Loucy (cell line): ENCODE measurements around the gene DTX1.

Experiments used
- H2AFZ ChIP-seq: fragments of 200-600 bp; sonication (generic); 2 replicates; pipeline ENCODE4 v1.6.0; 2016; ENCODE audit warnings: antibody characterized with exemption, mild to moderate bottlenecking, low read length, moderate library complexity
- H3F3A ChIP-seq: fragments of 200-600 bp; 2 replicates; pipeline ENCODE4 v1.6.0; 2016; ENCODE audit warnings: antibody characterized with exemption, low read depth, mild to moderate bottlenecking
- H3K27me3 ChIP-seq: fragments of 200-600 bp; sonication (generic); 2 replicates; pipeline ENCODE4 v1.6.1; 2014; ENCODE audit warnings: low read length, mild to moderate bottlenecking; ENCODE audit not compliant: insufficient read depth, poor library complexity, severe bottlenecking
- H3K36me3 ChIP-seq: fragments of 200-600 bp; sonication (generic); 2 replicates; pipeline ENCODE4 v1.6.1; 2016; ENCODE audit warnings: low read length; ENCODE audit not compliant: insufficient read depth
- H3K4me1 ChIP-seq: fragments of 200-600 bp; sonication (generic); 2 replicates; pipeline ENCODE4 v1.5.1; 2014; ENCODE audit warnings: low read length, mild to moderate bottlenecking; ENCODE audit not compliant: insufficient read depth, poor library complexity, severe bottlenecking
- H3K4me2 ChIP-seq: fragments of 200-600 bp; sonication (generic); 2 replicates; pipeline ENCODE4 v1.6.0; 2014; ENCODE audit warnings: antibody characterized with exemption, low read length, low read depth, mild to moderate bottlenecking; ENCODE audit not compliant: poor library complexity, severe bottlenecking
- H3K4me3 ChIP-seq: fragments of 200-600 bp; sonication (generic); 2 replicates; pipeline ENCODE4 v1.5.1; 2014; ENCODE audit warnings: low read length, mild to moderate bottlenecking, mixed read lengths; ENCODE audit not compliant: poor library complexity, severe bottlenecking
- H3K79me2 ChIP-seq: fragments of 200-600 bp; sonication (generic); 2 replicates; pipeline ENCODE4 v1.6.1; 2014; ENCODE audit warnings: low read length; ENCODE audit not compliant: insufficient read depth
- H3K9ac ChIP-seq: fragments of 200-600 bp; sonication (generic); 2 replicates; pipeline ENCODE4 v1.6.0; 2014; ENCODE audit warnings: mild to moderate bottlenecking, low read depth, low read length, moderate library complexity; ENCODE audit not compliant: poor library complexity, severe bottlenecking
- H3K9me2 ChIP-seq: fragments of 200-600 bp; sonication (generic); replicated peaks from 2 replicates; pipeline ENCODE4 v1.6.1; 2016; ENCODE audit warnings: low read depth, low read length, mixed read lengths
- H3K9me3 ChIP-seq: fragments of 200-600 bp; sonication (generic); 2 replicates; pipeline ENCODE4 v1.6.1; 2014; ENCODE audit warnings: mild to moderate bottlenecking, antibody characterized with exemption, low read length, low read depth; ENCODE audit not compliant: insufficient read depth
- H4K20me1 ChIP-seq: fragments of 200-600 bp; sonication (generic); 2 replicates; pipeline ENCODE4 v1.6.0; 2014; ENCODE audit warnings: antibody characterized with exemption, low read length, mild to moderate bottlenecking; ENCODE audit not compliant: insufficient read depth, poor library complexity, severe bottlenecking
- CTCF ChIP-seq: fragments of 200-600 bp; sonication (generic); conservative IDR thresholded peaks from 2 replicates; pipeline ENCODE4 v1.5.1; 2014; ENCODE audit warnings: mild to moderate bottlenecking, antibody characterized with exemption, low read length
- EZH2phosphoT487 ChIP-seq: fragments of 200-600 bp; IDR thresholded peaks from 2 replicates; pipeline ENCODE4 v1.6.1; 2018; ENCODE audit warnings: antibody characterized with exemption, mild to moderate bottlenecking, moderate library complexity, borderline replicate concordance

Gene DTX1

GRCh38 chr12:113064395-113065125 is 8.0 kb downstream of the DTX1 start:
- H3K9me2 ChIP-seq, result no peaks in the 10 kb centered on the region
- no peaks in the 10 kb centered on the region for H4K20me1 ChIP-seq
- TF ChIP-seq EZH2phosphoT487, result no peak
- TF ChIP-seq CTCF, result no peak
- no peak overlapping the region for H3K4me3 ChIP-seq
- H3K4me1 ChIP-seq, result peaks cover 5% of the 10 kb centered on the region
- no peak overlapping the region for H3K4me2 ChIP-seq
- no peak overlapping the region for H2AFZ ChIP-seq
- no peaks in the 10 kb centered on the region for H3K36me3 ChIP-seq
- no peaks in the 10 kb centered on the region for H3K79me2 ChIP-seq
- no peaks in the 10 kb centered on the region for H3K27me3 ChIP-seq
- H3K9ac ChIP-seq, result no peak overlapping the region
- no peaks in the 10 kb centered on the region for H3F3A ChIP-seq
- H3K9me3 ChIP-seq, result no peaks in the 10 kb centered on the region

- H3F3A ChIP-seq, result no peaks in the 10 kb centered on the region
- H3K9me2 ChIP-seq, result no peaks in the 10 kb centered on the region
- H3K4me2 ChIP-seq, result no peak overlapping the region
- TF ChIP-seq CTCF (no peak), EZH2phosphoT487 (no peak)
- H3K27me3 ChIP-seq, result no peaks in the 10 kb centered on the region
- no peaks in the 10 kb centered on the region for H4K20me1 ChIP-seq
- H3K9ac ChIP-seq, result no peak overlapping the region
- H2AFZ ChIP-seq, result no peak overlapping the region
- H3K4me1 ChIP-seq, result peaks cover 12% of the 10 kb centered on the region
- H3K9me3 ChIP-seq, result no peaks in the 10 kb centered on the region
- H3K36me3 ChIP-seq, result no peaks in the 10 kb centered on the region
- H3K4me3 ChIP-seq, result no peak overlapping the region
- H3K79me2 ChIP-seq, result no peaks in the 10 kb centered on the region
Measured at GRCh38 chr12:113065126-113066007, 8.8 kb downstream of the DTX1 start.

GRCh38 chr12:113066813-113067400 is 10.4 kb downstream of the DTX1 start:
- Histone ChIP-seq H3K36me3 (no peaks in the 10 kb centered on the region), H4K20me1 (no peaks in the 10 kb centered on the region), H3K27me3 (no peaks in the 10 kb centered on the region), H3K79me2 (no peaks in the 10 kb centered on the region), H2AFZ (no peak overlapping the region), H3K9ac (no peak overlapping the region), H3K4me3 (no peak overlapping the region), H3F3A (no peaks in the 10 kb centered on the region), H3K9me3 (no peaks in the 10 kb centered on the region), H3K9me2 (no peaks in the 10 kb centered on the region), H3K4me1 (peaks cover 12% of the 10 kb centered on the region), H3K4me2 (no peak overlapping the region)
- no peak for TF ChIP-seq EZH2phosphoT487
- no peak for TF ChIP-seq CTCF
